Right lobe of liver (tissue), 6 donors: ENCODE measurements around the gene DCBLD2. TPM values are rescaled to one million over a fixed set of nuclear protein-coding genes. Genes with fewer than 3 reads are reported as not detected.

Experiments used
- ATAC-seq, 4 donors: fragments of 200-7000 bp; cut with Tn5 transposase; one replicate each; pipeline ENCODE4 v1.9.1; 2020; ENCODE audit warnings: mild to moderate bottlenecking in 4 of 4, moderate library complexity in 4 of 4
- DNase-seq, 3 donors: peaks; one replicate each; pipeline ENCODE4 v3.0.0-alpha.2; 2020
- H3K27ac ChIP-seq, 3 donors: fragments of 200-600 bp; one replicate each; pipeline ENCODE4 v1.8.0; 2022
- H3K27me3 ChIP-seq, 2 donors: fragments of 200-600 bp; one replicate each; pipeline ENCODE4 v1.8.0; 2022
- H3K36me3 ChIP-seq, 4 donors: fragments of 200-600 bp; sonication (generic) in 1 of 4; one replicate each; pipeline versions ENCODE4 v1.5.1 to v1.8.0; 2017 to 2022; ENCODE audit warnings: control low read depth in 1 of 4
- H3K4me1 ChIP-seq, 4 donors: fragments of 200-600 bp; sonication (generic) in 1 of 4; one replicate each; pipeline versions ENCODE4 v1.5.1 to v1.8.0; 2017 to 2022; ENCODE audit warnings: control low read depth in 1 of 4
- H3K4me3 ChIP-seq, 3 donors: fragments of 200-600 bp; one replicate each; pipeline ENCODE4 v1.8.0; 2022
- H3K9me3 ChIP-seq, 4 donors: fragments of 200-600 bp; sonication (generic) in 1 of 4; one replicate each; pipeline versions ENCODE4 v1.5.1 to v1.8.0; 2017 to 2022; ENCODE audit warnings: control low read depth in 1 of 4
- CTCF ChIP-seq, 4 donors: fragments of 200-600 bp in 3 of 4; fragments of 450-650 bp in 1 of 4; IDR thresholded peaks; one replicate each; pipeline versions ENCODE4 v1.5.1 to v1.8.0; 2016 to 2022; ENCODE audit warnings: antibody characterized with exemption in 4 of 4, mild to moderate bottlenecking in 2 of 4
- POLR2A ChIP-seq: fragments of 450-650 bp; IDR thresholded peaks from one replicate; pipeline ENCODE4 v1.6.1; 2017; ENCODE audit warnings: antibody characterized with exemption, mild to moderate bottlenecking
- WGBS: methylation state at CpG from one replicate; pipeline ENCODE4 v1.1.6; 2018; ENCODE audit warnings: low coverage, low lambda C conversion rate; ENCODE audit not compliant: insufficient coverage; ENCODE audit errors: missing lambda C conversion rate; 5-methylcytosine and 5-hydroxymethylcytosine counted together
- intact Hi-C, 2 donors: fragments of 100-400 bp; cut with DNase I; formaldehyde crosslinking; loops; one replicate each; pipeline versions ENCODE4 v1.11.2 to v1.14.1; 2022
- total RNA-seq, 6 experiments: library from RNA; depleted of rRNA in 2 of 6; stranded (reverse); fragments of >200 nt in 2 of 6; fragmentation: NEBNext Ultra II Directional in 3 of 6; extraction: Animal tissue kit (Norgen Biotek cat#: 25700) in 3 of 6; gene quantifications; one replicate each; pipeline versions ENCODE4 v1.1.0 to v1.2.4, GENCODE V29; 2016 to 2023
- donor health status: DM: no; HTN: yes; CAD: no.
- donor health status: DM: no; HTN: no; CAD: no.
- donor health status: DM: no; HTN: no; CAD: no.
- donor health status: DM: no; HTN: yes; CAD: no.
- donor health status: DM: no; HTN: yes; CAD: no.

The DCBLD2 gene
- total RNA-seq, 6 experiments from 2014 or later: 8.1 to 11.3 (median 10.6) TPM

GRCh38 chr3:98788651-98789050 lies 112.8 kb downstream of the DCBLD2 start:
- H3K27ac ChIP-seq: no peak overlapping the region
- WGBS: 47% methylated on average over 2 of the region's 2 CpGs
- intact Hi-C loops: loop anchor here in 1 of 2 donors (10.0 kb wide), 1 partner anchor 54 kb away; no protein-coding TSS in a partner anchor
- H3K9me3 ChIP-seq: no peaks in the 10 kb centered on the region
- TF ChIP-seq POLR2A (no peak), CTCF (IDR thresholded peaks at IDR 0.05) (no peak)
- DNase-seq (no peak), ATAC-seq (no peak)
- no peaks in the 10 kb centered on the region for H3K27me3 ChIP-seq
- peaks cover 0 to 3% (median 0%) of the 10 kb centered on the region in 4 donors for H3K36me3 ChIP-seq
- H3K4me1 ChIP-seq: peaks cover 0 to 42% (median 20%) of the 10 kb centered on the region in 4 donors
- H3K4me3 ChIP-seq: no peak overlapping the region

- ATAC-seq (no peak), DNase-seq (no peak)
- Histone ChIP-seq H3K9me3 (no peaks in the 10 kb centered on the region), H3K4me3 (no peak overlapping the region), H3K27me3 (no peaks in the 10 kb centered on the region), H3K27ac (peak overlapping the region in 2 of 3 donors; percentile 38 to 70), H3K4me1 (peaks cover 0 to 56% (median 24%) of the 10 kb centered on the region in 4 donors), H3K36me3 (peaks cover 0 to 3% (median 0%) of the 10 kb centered on the region in 4 donors)
- TF ChIP-seq CTCF (IDR thresholded peaks at IDR 0.05): no peak
- TF ChIP-seq POLR2A: no peak
- intact Hi-C loops: loop anchor here in 1 of 2 donors (10.0 kb wide), 1 partner anchor 52 kb away; no protein-coding TSS in a partner anchor
- 26% methylated on average over 2 of the region's 2 CpGs for WGBS
Observed at GRCh38 chr3:98787181-98787580, 114.3 kb downstream of the DCBLD2 start.

- peak overlapping the region; percentile 38 to 70 (median 41) for H3K27ac ChIP-seq
- TF ChIP-seq POLR2A (no peak), CTCF (IDR thresholded peaks at IDR 0.05) (no peak)
- ATAC-seq (peak; percentile 70 to 84 (median 76)), DNase-seq (peak; percentile 61 to 92 (median 81))
- 6% methylated on average over 4 of the region's 4 CpGs for WGBS
- peaks cover 0 to 3% (median 0%) of the 10 kb centered on the region in 4 donors for H3K36me3 ChIP-seq
- H3K9me3 ChIP-seq: no peaks in the 10 kb centered on the region
- H3K27me3 ChIP-seq: no peaks in the 10 kb centered on the region
- no peak overlapping the region for H3K4me3 ChIP-seq
- intact Hi-C loops: loop anchor here in 1 of 2 donors (10.0 kb wide), 1 partner anchor 52 kb away; no protein-coding TSS in a partner anchor
- peaks cover 0 to 63% (median 24%) of the 10 kb centered on the region in 4 donors for H3K4me1 ChIP-seq
Observed at GRCh38 chr3:98786364-98787006, 115.0 kb downstream of the DCBLD2 start.

- peak overlapping the region; percentile 38 to 70 (median 41) for H3K27ac ChIP-seq
- ATAC-seq: peak; percentile 29 to 50 (median 46)
- H3K4me1 ChIP-seq: peaks cover 0 to 66% (median 24%) of the 10 kb centered on the region in 4 donors
Observed at GRCh38 chr3:98784666-98785600, 116.6 kb downstream of the DCBLD2 start.

More at GRCh38 chr3:98784666-98785600, 116.6 kb downstream of the DCBLD2 start:
- TF ChIP-seq POLR2A (no peak), CTCF (IDR thresholded peaks at IDR 0.05) (no peak)
- H3K36me3 ChIP-seq: peaks cover 0 to 3% (median 0%) of the 10 kb centered on the region in 4 donors
- no peak overlapping the region for H3K4me3 ChIP-seq
- 21% methylated on average over 3 of the region's 3 CpGs for WGBS
- no peak for DNase-seq
- H3K27me3 ChIP-seq: no peaks in the 10 kb centered on the region
- no peaks in the 10 kb centered on the region for H3K9me3 ChIP-seq
- intact Hi-C loops: loop anchor here in 1 of 2 donors (10.0 kb wide), 1 partner anchor 50 kb away; no protein-coding TSS in a partner anchor
